Measurements from ENCODE around the gene LRCOL1. TPM values are rescaled to one million over a fixed set of nuclear protein-coding genes. Genes with fewer than 3 reads are reported as not detected.
A peak's percentile ranks its signal among the peaks of the same experiment; 100 is the strongest.

Gene LRCOL1
- total RNA-seq, 2 experiments from 2014 or later = not detected

GRCh38 chr12:132624186-132624855, 13.9 kb upstream of the LRCOL1 start:
- no peaks in the 10 kb centered on the region for H3K4me1 Mint-ChIP-seq (ENCODE audit: low read depth)
- ChIA-PET POLR2A (no interaction called here), CTCF (no interaction called here)
- Histone ChIP-seq H3K27me3 (ENCODE audit: control insufficient read depth in 1 of 2, insufficient read depth in 2 of 2, low read length in 2 of 2) (peaks cover 0 to 2% of the 10 kb centered on the region in 2 experiments), H3K36me3 (ENCODE audit: insufficient read depth, low read length) (peaks cover 16% of the 10 kb centered on the region), H3K27ac (ENCODE audit: low read depth in 1 of 2, low read length in 2 of 2) (no peak overlapping the region), H3K4me3 (ENCODE audit: low read length) (no peak overlapping the region), H3K9me3 (ENCODE audit: control insufficient read depth in 1 of 2, insufficient read depth in 1 of 2, low read length in 2 of 2) (no peaks in the 10 kb centered on the region), H3K4me1 (ENCODE audit: insufficient read depth, low read length) (no peaks in the 10 kb centered on the region)
- peaks cover 15% of the 10 kb centered on the region for H3K36me3 Mint-ChIP-seq (ENCODE audit: low read depth)
- H3K4me3 Mint-ChIP-seq = no peak overlapping the region
- no peaks in the 10 kb centered on the region for H3K9me3 Mint-ChIP-seq
- H3K27me3 Mint-ChIP-seq = peaks cover 3% of the 10 kb centered on the region
- ATAC-seq (ENCODE audit: poor library complexity) (no peak), DNase-seq (peak in 1 of 14 experiments; percentile 11)
- TF ChIP-seq, protein P1, sequence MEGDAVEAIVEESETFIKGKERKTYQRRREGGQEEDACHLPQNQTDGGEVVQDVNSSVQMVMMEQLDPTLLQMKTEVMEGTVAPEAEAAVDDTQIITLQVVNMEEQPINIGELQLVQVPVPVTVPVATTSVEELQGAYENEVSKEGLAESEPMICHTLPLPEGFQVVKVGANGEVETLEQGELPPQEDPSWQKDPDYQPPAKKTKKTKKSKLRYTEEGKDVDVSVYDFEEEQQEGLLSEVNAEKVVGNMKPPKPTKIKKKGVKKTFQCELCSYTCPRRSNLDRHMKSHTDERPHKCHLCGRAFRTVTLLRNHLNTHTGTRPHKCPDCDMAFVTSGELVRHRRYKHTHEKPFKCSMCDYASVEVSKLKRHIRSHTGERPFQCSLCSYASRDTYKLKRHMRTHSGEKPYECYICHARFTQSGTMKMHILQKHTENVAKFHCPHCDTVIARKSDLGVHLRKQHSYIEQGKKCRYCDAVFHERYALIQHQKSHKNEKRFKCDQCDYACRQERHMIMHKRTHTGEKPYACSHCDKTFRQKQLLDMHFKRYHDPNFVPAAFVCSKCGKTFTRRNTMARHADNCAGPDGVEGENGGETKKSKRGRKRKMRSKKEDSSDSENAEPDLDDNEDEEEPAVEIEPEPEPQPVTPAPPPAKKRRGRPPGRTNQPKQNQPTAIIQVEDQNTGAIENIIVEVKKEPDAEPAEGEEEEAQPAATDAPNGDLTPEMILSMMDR (IDR thresholded peaks at IDR 0.05) = no peak
- intact Hi-C loops (cut with DNase I, micrococcal nuclease) = no loop called here
- H3K27ac Mint-ChIP-seq = no peak overlapping the region

GRCh38 chr12:132623072-132623869, 12.9 kb upstream of the LRCOL1 start:
- Mint-ChIP-seq H3K4me3 (no peak overlapping the region), H3K36me3 (ENCODE audit: low read depth) (peaks cover 13% of the 10 kb centered on the region), H3K27ac (no peak overlapping the region), H3K4me1 (ENCODE audit: low read depth) (no peaks in the 10 kb centered on the region), H3K9me3 (no peaks in the 10 kb centered on the region), H3K27me3 (peaks cover 3% of the 10 kb centered on the region)
- Histone ChIP-seq H3K36me3 (ENCODE audit: insufficient read depth, low read length) (peaks cover 15% of the 10 kb centered on the region), H3K4me1 (ENCODE audit: insufficient read depth, low read length) (peaks cover under 1% of the 10 kb centered on the region), H3K27me3 (ENCODE audit: control insufficient read depth in 1 of 2, insufficient read depth in 2 of 2, low read length in 2 of 2) (peaks cover under 1 to 3% of the 10 kb centered on the region in 2 experiments), H3K27ac (ENCODE audit: low read depth in 1 of 2, low read length in 2 of 2) (no peak overlapping the region), H3K4me3 (ENCODE audit: low read length) (no peak overlapping the region), H3K9me3 (ENCODE audit: control insufficient read depth in 1 of 2, insufficient read depth in 1 of 2, low read length in 2 of 2) (peaks cover 0 to 2% of the 10 kb centered on the region in 2 experiments)
- ChIA-PET POLR2A (no interaction called here), CTCF (no interaction called here)
- peak in 1 of 14 experiments; percentile 8 for DNase-seq
- TF ChIP-seq, protein P1 (IDR thresholded peaks at IDR 0.05) = no peak
- no peak for ATAC-seq (ENCODE audit: poor library complexity)
- intact Hi-C loops (cut with DNase I, micrococcal nuclease) = no loop called here

DNA sequence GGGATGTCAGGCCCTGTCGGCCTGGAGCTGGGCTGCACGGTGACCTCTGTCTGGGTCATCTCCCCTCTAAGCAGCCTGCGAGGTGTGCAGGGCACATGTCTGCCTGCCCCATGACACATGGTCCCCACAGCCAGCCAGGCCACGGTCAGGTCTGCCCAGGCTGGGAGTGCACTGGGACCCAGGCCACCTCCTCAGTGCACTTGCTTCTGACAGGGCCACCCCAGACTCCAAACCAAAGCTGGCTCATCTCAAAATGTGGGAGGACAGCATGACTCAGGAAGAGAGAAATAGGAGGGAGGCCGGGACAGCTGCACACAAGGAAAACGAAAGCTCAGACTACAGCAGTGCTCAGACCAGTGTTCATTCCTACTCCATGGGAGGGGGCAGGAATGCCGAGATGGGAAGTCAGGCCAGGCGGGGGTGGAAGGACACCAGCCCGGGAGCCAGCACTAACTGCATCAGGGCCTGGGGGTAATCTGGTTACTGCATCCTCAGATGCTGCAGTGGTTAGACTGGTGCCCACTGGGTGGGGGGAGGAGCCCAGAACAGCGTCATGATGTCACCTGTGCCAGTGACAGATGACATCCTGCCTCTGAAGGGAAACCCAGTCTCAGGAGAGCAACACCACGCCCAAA, 12.2 kb upstream of the LRCOL1 start:
- H3K4me3 ChIP-seq (ENCODE audit: low read length) = no peak overlapping the region
- Mint-ChIP-seq H3K4me1 (ENCODE audit: low read depth) (peaks cover 5% of the 10 kb centered on the region), H3K27ac (no peak overlapping the region), H3K36me3 (ENCODE audit: low read depth) (peaks cover 13% of the 10 kb centered on the region), H3K27me3 (peaks cover 10% of the 10 kb centered on the region), H3K4me3 (no peak overlapping the region), H3K9me3 (no peaks in the 10 kb centered on the region)
- CTCF ChIA-PET = no interaction called here
- no peak overlapping the region for H3K27ac ChIP-seq (ENCODE audit: low read depth in 1 of 2, low read length in 2 of 2)
- TF ChIP-seq, protein P1 (IDR thresholded peaks at IDR 0.05) = no peak
- peak; percentile 66 for ATAC-seq (ENCODE audit: poor library complexity)
- peaks cover 15% of the 10 kb centered on the region for H3K36me3 ChIP-seq (ENCODE audit: insufficient read depth, low read length)
- intact Hi-C loops (cut with DNase I, micrococcal nuclease) = no loop called here
- peak in 2 of 14 experiments; percentile 27 to 29 for DNase-seq
- H3K4me1 ChIP-seq (ENCODE audit: insufficient read depth, low read length) = peaks cover 6% of the 10 kb centered on the region
- POLR2A ChIA-PET = no interaction called here
- peaks cover 8 to 10% of the 10 kb centered on the region in 2 experiments for H3K27me3 ChIP-seq (ENCODE audit: control insufficient read depth in 1 of 2, insufficient read depth in 2 of 2, low read length in 2 of 2)
- H3K9me3 ChIP-seq (ENCODE audit: control insufficient read depth in 1 of 2, insufficient read depth in 1 of 2, low read length in 2 of 2) = peaks cover 3 to 7% of the 10 kb centered on the region in 2 experiments
